Trophoblast cell (in vitro differentiated cells and primary cell): ENCODE data around the gene TRIM14.
A peak's percentile ranks its signal among the peaks of the same experiment; 100 is the strongest.

Source experiments
- DNase-seq, 2 donors: peaks; one replicate each; pipeline ENCODE4 v3.0.0-alpha.2; 2016
- H2AFZ ChIP-seq: 2 replicates; pipeline ENCODE4 v1.6.1; 2013; ENCODE audit warnings: low read length, moderate library complexity, mild to moderate bottlenecking; ENCODE audit not compliant: insufficient read depth, poor library complexity
- H2AK5ac ChIP-seq: 2 replicates; pipeline ENCODE4 v1.6.1; 2013; ENCODE audit warnings: mild to moderate bottlenecking, low read length
- H2BK120ac ChIP-seq: 2 replicates; pipeline ENCODE4 v1.6.1; 2013; ENCODE audit warnings: low read length, mild to moderate bottlenecking, moderate library complexity; ENCODE audit not compliant: insufficient read depth, poor library complexity
- H2BK12ac ChIP-seq: 2 replicates; pipeline ENCODE4 v1.6.1; 2013; ENCODE audit warnings: mild to moderate bottlenecking, low read length, moderate library complexity
- H2BK5ac ChIP-seq: 2 replicates; pipeline ENCODE4 v1.6.1; 2013; ENCODE audit warnings: low read length, low read depth, moderate library complexity, mild to moderate bottlenecking; ENCODE audit not compliant: poor library complexity
- H3K14ac ChIP-seq: 2 replicates; pipeline ENCODE4 v1.6.1; 2013; ENCODE audit warnings: mild to moderate bottlenecking, low read length
- H3K18ac ChIP-seq: 2 replicates; pipeline ENCODE4 v1.6.1; 2013; ENCODE audit warnings: mild to moderate bottlenecking, low read length
- H3K23ac ChIP-seq: 2 replicates; pipeline ENCODE4 v1.6.1; 2013; ENCODE audit warnings: low read length
- H3K27ac ChIP-seq: 2 replicates; pipeline ENCODE4 v1.5.1; 2013; ENCODE audit warnings: low read depth, mild to moderate bottlenecking, inconsistent platforms, low read length, moderate library complexity
- H3K27me3 ChIP-seq: 2 replicates; pipeline ENCODE4 v1.6.1; 2013; ENCODE audit warnings: inconsistent platforms, mild to moderate bottlenecking, low read length, moderate library complexity; ENCODE audit not compliant: insufficient read depth
- H3K36me3 ChIP-seq, 2 experiments: 1 replicate in 1 of 2; 2 replicates in 1 of 2; pipeline ENCODE4 v1.6.1; 2013; ENCODE audit warnings: low read length in 2 of 2, mild to moderate bottlenecking in 2 of 2, moderate library complexity in 1 of 2; ENCODE audit not compliant: insufficient read depth in 2 of 2, control insufficient read depth in 1 of 2
- H3K4ac ChIP-seq: 2 replicates; pipeline ENCODE4 v1.6.1; 2013; ENCODE audit warnings: low read depth, mild to moderate bottlenecking, low read length, moderate library complexity
- H3K4me1 ChIP-seq, 2 experiments: 1 replicate in 1 of 2; 2 replicates in 1 of 2; pipeline ENCODE4 v1.6.1; 2013; ENCODE audit warnings: low read length in 2 of 2, mild to moderate bottlenecking in 2 of 2, moderate library complexity in 1 of 2; ENCODE audit not compliant: insufficient read depth in 2 of 2, control insufficient read depth in 1 of 2
- H3K4me2 ChIP-seq: 2 replicates; pipeline ENCODE4 v1.6.1; 2013; ENCODE audit warnings: inconsistent platforms, mild to moderate bottlenecking, low read length, moderate library complexity
- H3K4me3 ChIP-seq: 2 replicates; pipeline ENCODE4 v1.5.1; 2013; ENCODE audit warnings: mild to moderate bottlenecking, low read depth, low read length, inconsistent platforms
- H3K79me1 ChIP-seq: one replicate; pipeline ENCODE4 v1.6.1; 2013; ENCODE audit warnings: low read length
- H3K79me2 ChIP-seq: 2 replicates; pipeline ENCODE4 v1.6.1; 2013; ENCODE audit warnings: low read length, mild to moderate bottlenecking; ENCODE audit not compliant: control insufficient read depth, insufficient read depth, poor library complexity
- H3K9ac ChIP-seq: 2 replicates; pipeline ENCODE4 v1.6.1; 2013; ENCODE audit warnings: mild to moderate bottlenecking, low read length
- H3K9me3 ChIP-seq: 2 replicates; pipeline ENCODE4 v1.6.1; 2013; ENCODE audit warnings: low read depth, mild to moderate bottlenecking, control low read depth, inconsistent platforms, low read length; ENCODE audit not compliant: insufficient read depth
- H4K12ac ChIP-seq: 2 replicates; pipeline ENCODE4 v1.6.1; 2013; ENCODE audit warnings: low read depth, mild to moderate bottlenecking, low read length, moderate library complexity
- H4K8ac ChIP-seq: 2 replicates; pipeline ENCODE4 v1.6.1; 2013; ENCODE audit warnings: low read depth, mild to moderate bottlenecking, low read length, moderate library complexity
- H4K91ac ChIP-seq: one replicate; pipeline ENCODE4 v1.6.1; 2013; ENCODE audit warnings: low read depth, mild to moderate bottlenecking, low read length, moderate library complexity
- WGBS: extraction: QIAGEN DNeasy Blood & Tissue Kit; methylation state at CpG from one replicate; pipeline ENCODE4 v1.1.7; 2013; ENCODE audit warnings: missing lambda C conversion rate; ENCODE audit not compliant: insufficient read length, insufficient coverage; ENCODE audit errors: extremely low coverage; 5-methylcytosine and 5-hydroxymethylcytosine counted together

Gene TRIM14

GRCh38 chr9:98135558-98135934 lies 16.5 kb upstream of the TRIM14 start:
- Histone ChIP-seq H3K9me3 (peaks cover 2% of the 10 kb centered on the region), H3K14ac (no peak overlapping the region), H2BK12ac (no peak overlapping the region), H3K9ac (no peak overlapping the region), H3K79me2 (no peaks in the 10 kb centered on the region), H3K4me1 (no peaks in the 10 kb centered on the region), H4K8ac (no peak overlapping the region), H2BK120ac (no peak overlapping the region), H3K18ac (no peak overlapping the region), H2AK5ac (no peak overlapping the region), H2BK5ac (no peak overlapping the region), H3K4me2 (no peak overlapping the region), H3K4ac (no peak overlapping the region), H4K12ac (no peak overlapping the region), H3K36me3 (peaks cover 55 to 71% of the 10 kb centered on the region in 2 experiments), H3K27ac (no peak overlapping the region), H3K27me3 (no peaks in the 10 kb centered on the region), H3K4me3 (no peak overlapping the region), H2AFZ (no peak overlapping the region), H3K23ac (no peak overlapping the region), H4K91ac (no peak overlapping the region), H3K79me1 (no peaks in the 10 kb centered on the region)
- WGBS, result no CpG with 5 or more reads among the region's 4 CpGs
- no peak for DNase-seq

- no peak for DNase-seq
- Histone ChIP-seq H3K4ac (no peak overlapping the region), H3K4me1 (no peaks in the 10 kb centered on the region), H4K8ac (no peak overlapping the region), H3K9ac (no peak overlapping the region), H2BK5ac (no peak overlapping the region), H4K91ac (no peak overlapping the region), H3K27me3 (no peaks in the 10 kb centered on the region), H3K23ac (no peak overlapping the region), H3K18ac (no peak overlapping the region), H3K79me2 (no peaks in the 10 kb centered on the region), H2BK12ac (no peak overlapping the region), H3K14ac (no peak overlapping the region), H3K4me3 (no peak overlapping the region), H2BK120ac (no peak overlapping the region), H3K36me3 (peaks cover 58 to 73% of the 10 kb centered on the region in 2 experiments), H3K9me3 (peaks cover 2% of the 10 kb centered on the region), H2AK5ac (no peak overlapping the region), H3K27ac (no peak overlapping the region), H4K12ac (no peak overlapping the region), H3K4me2 (no peak overlapping the region), H3K79me1 (no peaks in the 10 kb centered on the region), H2AFZ (no peak overlapping the region)
- no CpG with 5 or more reads among the region's 12 CpGs for WGBS
These were observed 15.9 kb upstream of the TRIM14 start for GRCh38 chr9:98134702-98135557.

- no peak overlapping the region for H2BK120ac ChIP-seq
- WGBS, result no CpG with 5 or more reads among the region's 14 CpGs
- H3K14ac ChIP-seq, result no peak overlapping the region
- no peak overlapping the region for H2BK5ac ChIP-seq
- no peaks in the 10 kb centered on the region for H3K79me2 ChIP-seq
- DNase-seq, result no peak
- H4K91ac ChIP-seq, result no peak overlapping the region
- H3K4me3 ChIP-seq, result no peak overlapping the region
- H3K27me3 ChIP-seq, result no peaks in the 10 kb centered on the region
- H4K8ac ChIP-seq, result no peak overlapping the region
- no peak overlapping the region for H3K18ac ChIP-seq
- peaks cover 72 to 88% of the 10 kb centered on the region in 2 experiments for H3K36me3 ChIP-seq
- no peak overlapping the region for H2AFZ ChIP-seq
- no peaks in the 10 kb centered on the region for H3K79me1 ChIP-seq
- H3K9me3 ChIP-seq, result peaks cover 2% of the 10 kb centered on the region
- H3K4me2 ChIP-seq, result no peak overlapping the region
- H3K4ac ChIP-seq, result no peak overlapping the region
- H3K23ac ChIP-seq, result no peak overlapping the region
- H3K27ac ChIP-seq, result no peak overlapping the region
- H2AK5ac ChIP-seq, result no peak overlapping the region
- H3K4me1 ChIP-seq, result no peaks in the 10 kb centered on the region
- H2BK12ac ChIP-seq, result no peak overlapping the region
- H3K9ac ChIP-seq, result peak overlapping the region; percentile 30
- H4K12ac ChIP-seq, result no peak overlapping the region
These were observed 14.0 kb upstream of the TRIM14 start for GRCh38 chr9:98132806-98133631.

- H3K27me3 ChIP-seq, result no peaks in the 10 kb centered on the region
These were observed 13.1 kb upstream of the TRIM14 start for GRCh38 chr9:98132158-98132557.

More at GRCh38 chr9:98132158-98132557, 13.1 kb upstream of the TRIM14 start:
- no peak overlapping the region for H3K27ac ChIP-seq
- H3K23ac ChIP-seq, result no peak overlapping the region
- H3K4me1 ChIP-seq, result no peaks in the 10 kb centered on the region
- no peak overlapping the region for H2AFZ ChIP-seq
- no peaks in the 10 kb centered on the region for H3K79me1 ChIP-seq
- DNase-seq, result no peak
- no peak overlapping the region for H4K91ac ChIP-seq
- H3K4me2 ChIP-seq, result no peak overlapping the region
- no peak overlapping the region for H4K8ac ChIP-seq
- no CpG with 5 or more reads among the region's 9 CpGs for WGBS
- no peak overlapping the region for H3K9ac ChIP-seq
- H3K14ac ChIP-seq, result no peak overlapping the region
- H2AK5ac ChIP-seq, result no peak overlapping the region
- no peaks in the 10 kb centered on the region for H3K79me2 ChIP-seq
- no peak overlapping the region for H2BK5ac ChIP-seq
- H2BK120ac ChIP-seq, result no peak overlapping the region
- H3K36me3 ChIP-seq, result peaks cover 72 to 85% of the 10 kb centered on the region in 2 experiments
- no peak overlapping the region for H3K18ac ChIP-seq
- no peak overlapping the region for H2BK12ac ChIP-seq
- H3K9me3 ChIP-seq, result peaks cover 2% of the 10 kb centered on the region
- no peak overlapping the region for H3K4ac ChIP-seq
- no peak overlapping the region for H4K12ac ChIP-seq
- no peak overlapping the region for H3K4me3 ChIP-seq
